Loucy (cell line): ENCODE results near the gene CT45A1.

Source experiments
- CTCF ChIP-seq: fragments of 200-600 bp; sonication (generic); conservative IDR thresholded peaks from 2 replicates; pipeline ENCODE4 v1.5.1; 2014; ENCODE audit warnings: mild to moderate bottlenecking, antibody characterized with exemption, low read length
- EZH2phosphoT487 ChIP-seq: fragments of 200-600 bp; IDR thresholded peaks from 2 replicates; pipeline ENCODE4 v1.6.1; 2018; ENCODE audit warnings: antibody characterized with exemption, mild to moderate bottlenecking, moderate library complexity, borderline replicate concordance

DNA sequence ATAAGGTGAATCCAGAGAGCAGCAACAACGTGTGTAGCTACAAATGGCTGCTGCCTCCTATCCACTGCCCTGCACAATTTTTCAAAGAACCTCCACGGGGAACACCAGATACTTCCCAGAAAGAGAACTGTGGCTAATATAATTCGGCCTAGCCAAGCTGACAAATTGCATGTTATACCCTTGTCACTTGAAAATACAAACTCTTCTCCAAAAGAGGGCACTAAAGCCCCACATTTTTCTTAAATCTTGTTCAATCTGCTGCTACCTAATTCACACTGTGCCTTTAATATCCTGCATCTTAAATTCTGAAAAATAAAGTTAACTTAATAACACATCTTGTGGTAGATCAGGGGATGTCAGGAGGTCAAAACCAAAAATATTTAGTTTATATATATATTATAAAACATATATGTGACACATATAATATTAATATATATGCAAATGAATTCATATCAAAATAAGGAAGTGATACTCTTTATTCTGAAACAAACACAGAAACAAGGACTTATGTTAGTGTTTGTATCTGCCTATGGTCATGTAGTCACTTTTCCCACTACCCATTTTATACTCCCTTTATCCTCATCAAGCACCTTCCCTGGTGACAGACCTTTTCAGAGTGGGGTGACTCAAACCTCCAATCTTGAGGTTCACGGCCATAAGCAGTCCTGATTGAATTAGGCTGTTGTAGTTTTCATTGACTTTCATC lies 24.1 kb downstream of the CT45A1 start:
- TF ChIP-seq CTCF (0 out of 2 replicates have a peak, but pooled peaks have one; percentile 12), EZH2phosphoT487 (no peak)
